DMS53 treated with DMSO at 0.1 percent for 48 hours (cell line): ENCODE measurements around the gene CACNA1D.

Source experiments
- DNase-seq: peaks from one replicate; lab custom pipeline; 2025; ENCODE audit not compliant: unreplicated experiment; lab: John Stamatoyannopoulos, UW

Gene CACNA1D

GRCh38 chr3:53775018-53775417, 280.6 kb downstream of the CACNA1D start:
- DNase-seq = no peak

GRCh38 chr3:53775834-53776251, 281.4 kb downstream of the CACNA1D start:
- no peak for DNase-seq

DNA sequence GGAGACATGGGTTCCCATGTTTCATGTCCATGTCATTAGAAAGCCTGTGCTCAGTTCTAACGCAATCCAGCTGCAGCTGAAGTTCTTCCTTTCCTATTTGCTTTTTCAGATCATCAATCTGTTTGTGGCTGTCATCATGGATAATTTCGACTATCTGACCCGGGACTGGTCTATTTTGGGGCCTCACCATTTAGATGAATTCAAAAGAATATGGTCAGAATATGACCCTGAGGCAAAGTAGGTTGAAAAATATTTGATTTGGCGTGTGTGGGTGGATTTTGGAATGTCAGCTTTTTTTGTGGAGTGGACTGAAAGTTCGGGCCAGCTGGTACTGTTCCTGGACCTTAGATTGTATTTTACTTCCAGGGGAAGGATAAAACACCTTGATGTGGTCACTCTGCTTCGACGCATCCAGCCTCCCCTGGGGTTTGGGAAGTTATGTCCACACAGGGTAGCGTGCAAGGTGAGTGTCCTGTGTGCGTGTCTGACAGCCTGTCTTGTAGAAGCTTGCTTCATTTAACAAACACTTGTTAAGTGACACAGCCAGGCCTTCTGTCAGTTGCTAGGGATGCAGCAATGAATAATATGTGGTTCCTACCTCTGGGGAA, 282.2 kb downstream of the CACNA1D start:
- no peak for DNase-seq

- no peak for DNase-seq
Observed at GRCh38 chr3:53777468-53777867, 283.1 kb downstream of the CACNA1D start.

- no peak for DNase-seq
Observed at GRCh38 chr3:53778153-53778552, 283.7 kb downstream of the CACNA1D start.

GRCh38 chr3:53780171-53780570, 285.8 kb downstream of the CACNA1D start:
- no peak for DNase-seq

GRCh38 chr3:53780806-53781205, 286.4 kb downstream of the CACNA1D start:
- DNase-seq = no peak

GRCh38 chr3:53787016-53787415, 292.6 kb downstream of the CACNA1D start:
- DNase-seq = no peak

DNA sequence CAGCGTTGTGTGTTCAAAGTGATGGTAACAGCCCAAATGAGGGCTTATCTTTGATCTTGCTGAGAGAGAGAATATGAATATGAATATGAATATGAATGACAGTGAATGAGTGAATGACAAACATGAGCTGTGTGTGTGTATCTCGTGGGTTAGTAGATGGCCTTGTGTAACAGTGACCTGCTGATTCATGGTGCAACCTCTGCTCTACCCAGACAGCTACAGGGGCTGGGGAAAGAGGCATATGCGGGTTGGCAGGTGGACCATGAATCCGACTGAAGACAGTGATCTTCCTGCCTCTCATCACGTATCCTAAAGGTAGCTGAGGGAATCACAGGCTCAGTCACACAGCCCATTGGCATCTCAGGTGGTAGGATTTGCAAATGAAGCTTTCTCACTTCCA, 293.6 kb downstream of the CACNA1D start:
- no peak for DNase-seq

GRCh38 chr3:53789459-53789858, 295.0 kb downstream of the CACNA1D start:
- DNase-seq = no peak

- no peak for DNase-seq
Observed at GRCh38 chr3:53790470-53790869, 296.1 kb downstream of the CACNA1D start.

GRCh38 chr3:53791317-53791716, 296.9 kb downstream of the CACNA1D start:
- no peak for DNase-seq

DNA sequence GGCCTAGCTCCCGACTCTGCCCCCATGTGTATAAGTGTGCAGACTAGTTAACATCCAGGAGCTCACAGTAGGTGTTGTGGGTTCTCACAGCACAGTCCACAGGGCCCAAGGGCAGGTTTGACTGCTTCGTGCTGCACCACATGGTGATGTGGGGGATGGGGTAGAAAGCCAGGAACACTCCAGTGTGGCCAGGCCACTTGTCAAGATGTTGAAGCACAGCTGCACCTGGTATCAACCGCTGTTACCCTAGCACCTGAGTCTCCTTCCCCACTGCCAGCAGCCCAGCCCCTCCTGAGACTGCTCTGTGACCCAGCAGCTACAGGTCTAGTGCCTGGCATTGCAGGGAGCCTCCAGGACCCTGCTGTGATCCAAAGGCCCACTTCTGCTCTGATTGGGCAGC, 298.5 kb downstream of the CACNA1D start:
- no peak for DNase-seq

DNA sequence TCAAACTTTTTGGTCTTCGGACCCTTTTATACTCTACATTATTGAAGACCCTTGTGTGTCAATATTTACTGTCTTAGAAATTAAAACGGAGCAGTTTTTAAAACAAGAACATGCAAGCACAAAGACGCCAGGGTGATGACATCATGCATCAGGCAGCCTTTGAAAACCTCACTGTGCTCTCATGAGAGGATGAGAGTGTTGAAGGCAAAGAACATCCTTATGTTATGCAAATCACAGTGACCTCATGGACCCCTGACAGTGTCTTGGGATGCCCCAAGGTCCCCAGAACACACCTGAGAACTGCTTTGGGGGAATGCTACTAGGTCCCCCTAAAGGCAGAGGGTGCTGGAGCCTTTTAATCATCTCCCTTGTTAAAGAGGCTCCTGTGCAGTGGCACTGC, 300.2 kb downstream of the CACNA1D start:
- no peak for DNase-seq

GRCh38 chr3:53795176-53795575, 300.8 kb downstream of the CACNA1D start:
- no peak for DNase-seq

GRCh38 chr3:53795789-53796560, 301.6 kb downstream of the CACNA1D start:
- peak; percentile 1 for DNase-seq

- DNase-seq = no peak
Observed at GRCh38 chr3:53798144-53798543, 303.7 kb downstream of the CACNA1D start.

DNA sequence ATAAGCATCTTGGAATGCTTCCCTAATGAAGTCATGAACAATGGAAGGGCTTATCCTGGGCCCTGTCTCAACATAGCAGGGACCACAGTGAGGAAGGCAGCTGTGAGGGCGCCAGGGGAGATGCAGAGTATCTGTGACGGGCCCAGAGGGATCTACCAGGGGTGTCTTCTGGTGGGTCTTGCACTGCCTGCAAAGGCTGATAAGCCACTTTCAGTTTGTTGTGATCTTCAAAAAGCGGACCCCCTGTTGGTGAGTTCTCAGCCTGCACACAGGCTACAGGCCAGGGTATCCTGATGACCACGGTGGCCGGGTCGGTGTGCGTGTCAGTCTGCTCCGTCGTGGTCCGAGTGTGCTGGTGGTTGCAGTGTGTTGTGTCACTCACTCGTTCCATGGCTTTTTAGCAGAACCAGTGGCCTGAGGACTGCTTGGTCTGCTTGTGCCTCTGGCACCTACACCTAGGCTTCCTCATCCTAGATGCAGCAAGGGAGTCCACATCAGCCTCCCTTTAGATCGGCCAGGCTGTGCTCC, 305.0 kb downstream of the CACNA1D start:
- DNase-seq = no peak

GRCh38 chr3:53800041-53800906, 305.9 kb downstream of the CACNA1D start:
- DNase-seq = no peak

GRCh38 chr3:53801319-53801718, 306.9 kb downstream of the CACNA1D start:
- no peak for DNase-seq

DNA sequence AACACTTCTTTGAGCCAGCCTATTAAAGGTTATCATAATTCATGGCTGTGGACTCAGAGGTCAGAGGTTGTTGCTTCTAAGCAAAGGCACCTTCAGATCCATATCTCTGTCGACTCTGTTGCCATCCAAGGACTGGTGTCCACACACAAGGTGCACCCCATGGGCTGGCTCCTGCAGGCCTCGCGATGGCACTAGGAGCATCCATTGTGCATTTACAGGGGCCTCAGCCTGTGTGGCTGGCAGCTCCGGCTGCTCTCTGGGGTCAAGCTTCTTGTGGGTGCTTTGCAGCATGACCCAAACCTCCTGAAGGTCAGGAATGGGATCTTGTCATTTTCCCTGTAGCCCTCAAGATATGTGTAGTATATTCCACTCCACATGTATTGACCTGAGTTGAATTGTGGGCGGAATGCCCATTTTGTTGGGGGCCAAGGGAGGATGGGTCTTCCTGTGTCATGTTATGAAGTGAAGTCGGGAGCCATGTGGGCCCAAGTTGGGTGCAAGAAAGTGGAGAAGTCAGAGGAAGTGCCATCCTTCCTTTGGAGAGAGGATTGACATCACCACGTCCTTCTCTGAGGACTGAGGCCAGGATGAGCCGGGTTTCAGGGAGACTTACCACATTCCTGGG, 308.0 kb downstream of the CACNA1D start:
- no peak for DNase-seq
